Fibroblast of lung (primary cell): Measurements from ENCODE around the gene IL18RAP.

ENCODE experiments used
- EZH2 ChIP-seq: IDR thresholded peaks from 2 replicates; pipeline ENCODE4 v1.5.1; 2012; ENCODE audit warnings: low read length, control low read depth, mild to moderate bottlenecking; ENCODE audit errors: missing control alignments
- TF ChIP-seq, protein P1 (sequence below), 2 donors: IDR thresholded peaks in 1 of 2; conservative IDR thresholded peaks in 1 of 2; 1 replicate in 1 of 2; 2 replicates in 1 of 2; pipeline ENCODE4 v1.5.1; 2011 to 2012; ENCODE audit warnings: low read length in 2 of 2, control low read depth in 1 of 2, inconsistent platforms in 1 of 2, low read depth in 1 of 2, mild to moderate bottlenecking in 1 of 2

GRCh38 chr2:102410952-102411351 lies 12.0 kb upstream of the IL18RAP start:
- TF ChIP-seq, protein P1, sequence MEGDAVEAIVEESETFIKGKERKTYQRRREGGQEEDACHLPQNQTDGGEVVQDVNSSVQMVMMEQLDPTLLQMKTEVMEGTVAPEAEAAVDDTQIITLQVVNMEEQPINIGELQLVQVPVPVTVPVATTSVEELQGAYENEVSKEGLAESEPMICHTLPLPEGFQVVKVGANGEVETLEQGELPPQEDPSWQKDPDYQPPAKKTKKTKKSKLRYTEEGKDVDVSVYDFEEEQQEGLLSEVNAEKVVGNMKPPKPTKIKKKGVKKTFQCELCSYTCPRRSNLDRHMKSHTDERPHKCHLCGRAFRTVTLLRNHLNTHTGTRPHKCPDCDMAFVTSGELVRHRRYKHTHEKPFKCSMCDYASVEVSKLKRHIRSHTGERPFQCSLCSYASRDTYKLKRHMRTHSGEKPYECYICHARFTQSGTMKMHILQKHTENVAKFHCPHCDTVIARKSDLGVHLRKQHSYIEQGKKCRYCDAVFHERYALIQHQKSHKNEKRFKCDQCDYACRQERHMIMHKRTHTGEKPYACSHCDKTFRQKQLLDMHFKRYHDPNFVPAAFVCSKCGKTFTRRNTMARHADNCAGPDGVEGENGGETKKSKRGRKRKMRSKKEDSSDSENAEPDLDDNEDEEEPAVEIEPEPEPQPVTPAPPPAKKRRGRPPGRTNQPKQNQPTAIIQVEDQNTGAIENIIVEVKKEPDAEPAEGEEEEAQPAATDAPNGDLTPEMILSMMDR (conservative IDR thresholded peaks at IDR 0.05 in 1 of 2, IDR thresholded peaks at IDR 0.05 in 1 of 2; ENCODE audit: low read depth in 1 of 2, low read length in 2 of 2), result no peak
- no peak for TF ChIP-seq EZH2
